Chondrocyte (in vitro differentiated cells): ENCODE data around the gene SVIL. TPM values are rescaled to one million over a fixed set of nuclear protein-coding genes. Genes with fewer than 3 reads are reported as not detected.
A peak's percentile ranks its signal among the peaks of the same experiment; 100 is the strongest.
"Not testable (repeated sequence)": the region's sequence is repeated elsewhere in the genome, so short reads cannot be mapped to it uniquely, and the experiment has no call there.

Experiments used
- DNase-seq: peaks from one replicate; pipeline ENCODE4 v3.0.0; 2021; ENCODE audit warnings: mixed read lengths, low spot score
- H3K27ac Mint-ChIP-seq: one replicate; pipeline ENCODE4 v1.8.0; 2021; ENCODE audit warnings: mild to moderate bottlenecking, moderate library complexity, mixed read lengths; ENCODE audit not compliant: unreplicated experiment
- H3K27me3 Mint-ChIP-seq: 2 replicates; pipeline ENCODE4 v1.8.0; 2021; ENCODE audit warnings: low read depth, mixed read lengths
- H3K36me3 Mint-ChIP-seq: 2 replicates; pipeline ENCODE4 v1.8.0; 2021; ENCODE audit warnings: low read depth, mixed read lengths
- H3K4me1 Mint-ChIP-seq: 2 replicates; pipeline ENCODE4 v1.8.0; 2021; ENCODE audit warnings: low read depth, mild to moderate bottlenecking, mixed read lengths
- H3K4me3 Mint-ChIP-seq: one replicate; pipeline ENCODE4 v1.8.0; 2021; ENCODE audit warnings: mild to moderate bottlenecking, moderate library complexity, mixed read lengths; ENCODE audit not compliant: unreplicated experiment
- H3K9me3 Mint-ChIP-seq: 2 replicates; pipeline ENCODE4 v1.8.0; 2021; ENCODE audit warnings: low read depth, mixed read lengths
- total RNA-seq: library from RNA; stranded (reverse); gene quantifications from 3 replicates; pipeline ENCODE4 v1.2.1, GENCODE V29; 2021
- TF ChIP-seq, protein P1 (sequence below): fragments of 200-600 bp; sonication (generic); IDR thresholded peaks from 2 replicates; pipeline ENCODE4 v1.5.0; 2021; ENCODE audit warnings: antibody characterized with exemption, mild to moderate bottlenecking, moderate library complexity

The SVIL gene
- total RNA-seq, 1 donor from 2014 or later: 112 TPM

DNA sequence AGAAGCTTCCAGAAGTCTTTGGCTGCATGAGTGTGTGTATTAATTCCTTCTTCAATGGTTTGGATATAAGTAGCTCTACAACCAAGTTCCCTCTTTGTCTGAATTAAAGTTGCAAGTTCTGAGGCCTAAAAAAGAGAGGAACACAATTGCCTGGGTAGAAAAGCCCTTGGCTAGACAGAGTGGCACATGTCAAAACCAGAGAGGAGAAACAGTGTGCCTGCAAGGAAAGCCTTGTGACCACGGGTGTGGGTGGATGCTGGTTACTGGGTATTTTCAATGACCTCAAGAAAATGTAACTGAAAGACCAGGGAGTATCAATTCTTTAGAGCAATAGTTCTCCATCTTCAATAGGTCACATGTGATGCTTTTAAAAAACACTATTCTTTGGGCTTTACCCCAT is 148.3 kb downstream of the SVIL start:
- TF ChIP-seq, protein P1, sequence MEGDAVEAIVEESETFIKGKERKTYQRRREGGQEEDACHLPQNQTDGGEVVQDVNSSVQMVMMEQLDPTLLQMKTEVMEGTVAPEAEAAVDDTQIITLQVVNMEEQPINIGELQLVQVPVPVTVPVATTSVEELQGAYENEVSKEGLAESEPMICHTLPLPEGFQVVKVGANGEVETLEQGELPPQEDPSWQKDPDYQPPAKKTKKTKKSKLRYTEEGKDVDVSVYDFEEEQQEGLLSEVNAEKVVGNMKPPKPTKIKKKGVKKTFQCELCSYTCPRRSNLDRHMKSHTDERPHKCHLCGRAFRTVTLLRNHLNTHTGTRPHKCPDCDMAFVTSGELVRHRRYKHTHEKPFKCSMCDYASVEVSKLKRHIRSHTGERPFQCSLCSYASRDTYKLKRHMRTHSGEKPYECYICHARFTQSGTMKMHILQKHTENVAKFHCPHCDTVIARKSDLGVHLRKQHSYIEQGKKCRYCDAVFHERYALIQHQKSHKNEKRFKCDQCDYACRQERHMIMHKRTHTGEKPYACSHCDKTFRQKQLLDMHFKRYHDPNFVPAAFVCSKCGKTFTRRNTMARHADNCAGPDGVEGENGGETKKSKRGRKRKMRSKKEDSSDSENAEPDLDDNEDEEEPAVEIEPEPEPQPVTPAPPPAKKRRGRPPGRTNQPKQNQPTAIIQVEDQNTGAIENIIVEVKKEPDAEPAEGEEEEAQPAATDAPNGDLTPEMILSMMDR: no peak
- Mint-ChIP-seq H3K27me3 (no peaks in the 10 kb centered on the region), H3K4me1 (peaks cover 14% of the 10 kb centered on the region), H3K9me3 (no peaks in the 10 kb centered on the region), H3K36me3 (peaks cover 45% of the 10 kb centered on the region), H3K27ac (no peak overlapping the region), H3K4me3 (no peak overlapping the region)
- no peak for DNase-seq

DNA sequence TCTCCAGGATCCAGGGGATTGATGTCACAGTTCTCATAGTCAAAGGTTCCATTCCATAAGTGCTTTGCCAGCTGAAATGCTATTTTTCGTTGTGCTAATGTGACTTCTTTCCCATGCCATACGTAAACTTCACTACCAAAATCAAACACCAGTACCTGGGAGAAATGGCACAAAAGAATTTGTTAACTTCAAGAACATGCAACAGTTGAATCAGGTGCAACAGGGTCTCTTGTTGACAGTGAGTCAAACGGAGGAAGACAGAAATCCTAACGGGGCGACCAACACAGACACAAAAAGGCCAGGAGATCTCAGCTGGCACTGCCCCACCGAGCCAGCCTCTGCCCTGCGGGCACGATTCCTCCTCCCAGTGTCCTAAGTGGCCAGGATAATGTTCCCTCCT is 150.1 kb downstream of the SVIL start:
- H3K27me3 Mint-ChIP-seq, H3K27ac Mint-ChIP-seq, DNase-seq, H3K4me3 Mint-ChIP-seq, H3K9me3 Mint-ChIP-seq: not testable (repeated sequence)
- peaks cover 14% of the 10 kb centered on the region for H3K4me1 Mint-ChIP-seq
- H3K36me3 Mint-ChIP-seq: peaks cover 43% of the 10 kb centered on the region

GRCh38 chr10:29482591-29483431 is 152.0 kb downstream of the SVIL start:
- Mint-ChIP-seq H3K9me3 (no peaks in the 10 kb centered on the region), H3K27me3 (no peaks in the 10 kb centered on the region), H3K36me3 (peaks cover 34% of the 10 kb centered on the region), H3K4me3 (peak overlapping the region; percentile 35), H3K27ac (peak overlapping the region; percentile 78), H3K4me1 (peaks cover 14% of the 10 kb centered on the region)
- TF ChIP-seq, protein P1: peak; percentile 50
- DNase-seq: no peak

- DNase-seq: no peak
- Mint-ChIP-seq H3K27ac (no peak overlapping the region), H3K36me3 (peaks cover 29% of the 10 kb centered on the region), H3K4me1 (peaks cover 14% of the 10 kb centered on the region), H3K4me3 (no peak overlapping the region), H3K27me3 (no peaks in the 10 kb centered on the region), H3K9me3 (no peaks in the 10 kb centered on the region)
- TF ChIP-seq, protein P1: no peak
Measured at GRCh38 chr10:29481906-29482440, 152.8 kb downstream of the SVIL start.

GRCh38 chr10:29479981-29480954 is 154.5 kb downstream of the SVIL start:
- TF ChIP-seq, protein P1: no peak
- Mint-ChIP-seq H3K4me3 (no peak overlapping the region), H3K36me3 (peaks cover 20% of the 10 kb centered on the region), H3K27ac (no peak overlapping the region), H3K9me3 (no peaks in the 10 kb centered on the region), H3K4me1 (peaks cover 14% of the 10 kb centered on the region), H3K27me3 (no peaks in the 10 kb centered on the region)
- no peak for DNase-seq
